GM12872 (cell line): Measurements from ENCODE around the gene EPHB6.

Source experiments
- TF ChIP-seq, protein P1 (sequence below): IDR thresholded peaks from 3 replicates; pipeline ENCODE4 v1.5.1; 2011; ENCODE audit warnings: low read depth, mild to moderate bottlenecking, low read length, moderate library complexity; ENCODE audit not compliant: insufficient read depth

The EPHB6 gene

DNA sequence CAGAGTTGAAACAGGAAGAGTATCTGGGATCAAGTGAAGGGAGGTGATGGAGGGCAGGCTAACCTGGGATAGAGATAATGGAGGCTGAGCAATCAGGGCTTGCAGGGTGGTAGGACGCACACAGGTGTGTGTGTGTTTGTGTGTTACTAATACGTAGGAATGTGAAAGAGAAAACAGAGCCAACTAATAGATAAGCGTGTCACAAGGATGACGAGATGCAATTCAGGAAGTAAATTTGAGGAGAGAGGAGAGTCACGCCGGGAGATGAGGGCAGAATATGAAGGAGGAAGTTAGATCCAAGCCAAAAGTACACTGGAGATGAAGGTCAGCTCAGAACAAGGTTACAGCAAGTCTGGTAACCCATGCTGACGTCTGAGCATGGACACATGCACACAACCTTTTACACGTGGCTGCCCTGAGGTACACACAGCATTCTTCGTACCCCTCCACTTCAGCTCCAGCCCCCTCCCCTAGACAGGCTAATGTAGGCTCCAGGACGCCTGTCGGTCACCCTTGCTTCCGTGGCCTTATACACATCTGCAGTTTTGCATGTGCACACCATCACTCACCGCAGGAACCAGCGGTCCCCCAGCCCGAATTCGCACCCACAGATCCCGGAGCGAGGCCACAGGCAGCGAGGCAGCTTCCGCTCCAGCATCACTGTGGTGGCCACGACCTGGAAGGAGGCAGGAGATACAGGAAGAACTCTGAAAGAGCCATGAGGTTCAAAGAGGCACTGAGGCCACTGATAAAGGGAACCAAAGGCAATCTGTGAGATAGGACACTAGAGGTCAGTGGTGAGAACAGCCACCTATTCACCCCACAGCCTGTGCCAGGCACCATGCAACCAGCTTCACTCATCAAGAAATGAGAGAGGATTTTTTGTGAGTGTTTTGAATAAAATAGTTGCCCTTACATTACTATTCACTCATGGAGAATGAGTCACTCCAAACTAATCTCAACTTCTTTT, 54.3 kb downstream of the EPHB6 start:
- TF ChIP-seq, protein P1, sequence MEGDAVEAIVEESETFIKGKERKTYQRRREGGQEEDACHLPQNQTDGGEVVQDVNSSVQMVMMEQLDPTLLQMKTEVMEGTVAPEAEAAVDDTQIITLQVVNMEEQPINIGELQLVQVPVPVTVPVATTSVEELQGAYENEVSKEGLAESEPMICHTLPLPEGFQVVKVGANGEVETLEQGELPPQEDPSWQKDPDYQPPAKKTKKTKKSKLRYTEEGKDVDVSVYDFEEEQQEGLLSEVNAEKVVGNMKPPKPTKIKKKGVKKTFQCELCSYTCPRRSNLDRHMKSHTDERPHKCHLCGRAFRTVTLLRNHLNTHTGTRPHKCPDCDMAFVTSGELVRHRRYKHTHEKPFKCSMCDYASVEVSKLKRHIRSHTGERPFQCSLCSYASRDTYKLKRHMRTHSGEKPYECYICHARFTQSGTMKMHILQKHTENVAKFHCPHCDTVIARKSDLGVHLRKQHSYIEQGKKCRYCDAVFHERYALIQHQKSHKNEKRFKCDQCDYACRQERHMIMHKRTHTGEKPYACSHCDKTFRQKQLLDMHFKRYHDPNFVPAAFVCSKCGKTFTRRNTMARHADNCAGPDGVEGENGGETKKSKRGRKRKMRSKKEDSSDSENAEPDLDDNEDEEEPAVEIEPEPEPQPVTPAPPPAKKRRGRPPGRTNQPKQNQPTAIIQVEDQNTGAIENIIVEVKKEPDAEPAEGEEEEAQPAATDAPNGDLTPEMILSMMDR: peak; percentile 59

DNA sequence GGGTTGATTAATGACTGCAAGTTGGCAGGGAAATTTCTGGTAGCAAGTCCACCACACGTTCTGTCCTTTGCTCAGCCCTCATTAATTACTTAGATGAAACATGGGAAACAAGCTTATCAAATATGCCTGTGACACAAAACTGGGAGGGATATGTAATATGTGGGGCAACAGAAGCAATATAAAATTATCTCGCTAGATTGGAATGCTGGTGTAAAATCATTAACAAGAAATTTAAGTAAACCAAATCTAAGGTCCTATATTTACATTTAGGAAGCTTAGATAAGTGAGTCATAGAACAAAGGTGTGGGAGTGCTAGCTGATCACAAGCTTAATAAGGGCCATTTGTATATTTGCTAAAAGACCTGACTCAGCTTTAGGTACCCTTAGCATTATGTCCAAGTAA, 55.2 kb downstream of the EPHB6 start:
- TF ChIP-seq, protein P1: no peak

DNA sequence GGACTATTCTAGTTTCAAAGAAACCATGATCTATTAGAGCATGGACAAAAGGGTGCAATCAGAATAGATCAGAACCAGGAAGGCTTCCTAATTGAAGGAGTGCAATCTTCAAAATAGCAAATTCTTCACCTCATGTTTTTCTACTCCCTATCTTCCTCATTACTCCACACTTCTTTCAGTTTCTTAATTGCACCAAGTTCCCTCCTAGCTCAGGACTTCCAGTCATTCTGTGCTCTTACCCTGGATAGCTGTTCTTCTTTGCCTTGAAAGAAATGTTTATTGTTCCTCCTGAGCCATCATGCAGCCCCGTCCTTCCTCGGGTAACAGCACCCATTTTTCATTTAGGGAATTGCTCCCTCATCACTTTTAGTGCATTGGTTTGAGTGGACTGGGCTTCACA, 55.6 kb downstream of the EPHB6 start:
- TF ChIP-seq, protein P1: no peak

DNA sequence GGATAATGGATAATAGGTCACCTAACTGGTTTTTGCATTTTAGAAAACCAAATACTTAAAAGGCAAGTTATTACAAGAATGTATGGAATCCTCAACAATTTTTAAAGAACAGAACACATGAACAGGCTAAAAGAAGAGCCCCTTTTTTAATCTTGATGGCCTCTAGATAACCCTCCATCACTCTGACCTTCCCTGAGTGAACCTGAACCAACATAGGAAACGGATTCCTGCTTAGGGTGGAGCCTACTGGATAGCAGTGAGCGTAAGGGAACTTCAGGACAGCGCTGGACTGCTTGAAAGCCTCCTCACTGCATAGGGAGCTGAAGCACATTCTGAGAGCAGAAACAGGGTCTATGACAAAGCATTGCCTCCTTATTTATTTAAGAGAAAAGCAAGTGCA, 58.2 kb downstream of the EPHB6 start:
- TF ChIP-seq, protein P1: no peak

DNA sequence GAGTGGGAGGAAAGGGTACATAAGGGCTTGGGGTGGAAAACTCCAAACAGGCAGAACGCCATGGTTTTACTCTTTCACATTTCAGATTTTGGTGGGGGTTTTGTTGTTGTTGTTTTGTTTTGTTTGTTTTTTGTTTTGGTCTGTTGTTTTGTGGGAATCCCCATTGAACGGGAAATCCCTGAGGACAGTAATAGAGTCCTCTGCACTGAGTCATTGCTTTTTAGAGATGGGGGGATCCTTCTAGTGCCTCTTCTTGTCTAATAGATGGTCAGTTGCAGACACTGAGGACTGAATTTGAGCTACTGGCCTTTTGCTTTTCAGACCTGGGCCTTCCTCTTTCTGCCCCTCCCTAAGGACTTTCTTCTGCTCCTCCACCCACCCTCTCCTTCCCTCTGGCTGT, 58.7 kb downstream of the EPHB6 start:
- TF ChIP-seq, protein P1: no peak

DNA sequence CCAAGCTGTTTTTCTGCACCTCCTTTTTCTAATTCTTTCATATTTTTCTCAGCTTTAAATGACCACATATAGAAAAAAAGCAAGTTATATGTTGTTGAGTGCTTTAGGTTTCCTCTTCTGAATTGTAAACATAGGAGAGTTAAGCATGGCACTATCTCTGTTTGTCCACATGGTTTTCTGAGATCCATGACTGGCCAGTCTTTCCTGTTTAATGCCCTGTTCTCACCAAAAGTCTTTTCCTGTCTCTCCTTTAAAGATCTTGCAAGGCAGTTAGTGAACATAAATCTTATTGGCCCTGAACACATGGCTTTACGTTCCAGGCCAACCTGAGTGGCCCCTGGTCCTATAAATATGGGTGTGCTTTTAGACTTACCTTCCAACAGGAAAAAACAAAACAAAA, 59.2 kb downstream of the EPHB6 start:
- TF ChIP-seq, protein P1: no peak

DNA sequence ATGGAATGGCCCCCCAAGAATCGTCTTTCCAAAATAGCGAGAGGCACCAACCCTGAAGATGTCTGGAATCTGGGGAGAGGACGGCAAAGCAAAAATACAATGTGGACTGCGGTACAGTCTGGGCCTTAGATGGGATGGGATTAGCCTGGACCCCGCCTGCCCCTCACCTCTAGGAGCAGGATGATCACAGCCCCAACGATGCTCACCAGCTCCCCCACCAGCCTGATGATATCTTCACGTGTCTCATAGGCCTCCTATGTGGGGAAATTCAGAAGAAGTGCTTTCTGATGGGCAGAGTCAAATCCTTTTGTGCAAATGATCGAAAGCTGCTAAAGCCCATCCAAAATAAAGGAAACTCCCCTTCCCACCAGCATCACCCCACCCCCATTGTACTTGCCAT, 60.4 kb downstream of the EPHB6 start:
- TF ChIP-seq, protein P1: no peak
